Fibroblast of gingiva (primary cell): ENCODE results near the gene HPD.
A peak's percentile ranks its signal among the peaks of the same experiment; 100 is the strongest.
"Not testable (repeated sequence)": the region's sequence is repeated elsewhere in the genome, so short reads cannot be mapped to it uniquely, and the experiment has no call there.

Experiments used
- DNase-seq: peaks from one replicate; pipeline ENCODE4 v3.0.0-alpha.2; 2011; ENCODE audit warnings: low read depth

Gene HPD

GRCh38 chr12:121858662-121859572, at the start of gene HPD:
HPD (minus strand) TSS chr12:121858859; CDS start chr12:121858823, 36 bp downstream.
- DNase-seq = peak; percentile 91

DNA sequence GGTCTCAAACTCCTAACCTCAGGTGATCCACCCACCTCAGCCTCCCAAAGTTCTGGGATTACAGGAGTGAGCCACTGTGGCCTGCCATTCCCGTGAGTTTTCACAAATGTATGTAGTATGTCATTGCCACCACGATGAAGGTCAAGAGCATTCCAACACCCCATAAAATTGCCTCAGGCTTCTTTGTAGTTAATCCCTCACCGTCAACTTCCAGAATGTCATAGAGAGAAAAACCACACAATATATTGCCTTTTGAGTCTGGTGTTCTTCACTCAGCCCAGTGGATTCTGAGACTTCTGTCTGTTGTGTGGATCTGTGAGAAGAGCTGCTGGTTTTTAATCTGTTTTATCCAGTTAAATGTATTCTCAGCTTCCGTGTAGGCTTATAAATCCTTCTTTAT, 47.1 kb upstream of the HPD start:
- DNase-seq = no peak

DNA sequence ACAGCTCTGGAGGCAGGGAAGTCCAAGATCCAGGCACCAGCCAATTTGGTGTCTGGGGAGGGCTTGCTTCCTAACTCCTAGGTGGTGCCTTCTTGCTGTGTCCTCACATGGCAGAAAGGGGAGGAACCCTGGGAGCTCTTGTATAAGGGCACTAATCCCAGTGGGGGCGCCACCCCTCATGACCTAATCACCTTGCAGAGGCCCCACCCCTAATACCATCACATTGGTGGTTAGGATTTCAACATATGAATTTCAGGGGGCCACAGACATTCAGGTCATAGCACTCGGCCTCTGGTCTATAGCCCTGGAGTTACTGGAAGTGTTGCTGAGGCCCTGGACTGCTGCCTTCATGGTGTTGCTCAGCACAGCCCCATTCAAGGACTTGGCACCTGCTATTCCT, 44.5 kb upstream of the HPD start:
- peak; percentile 18 for DNase-seq

DNA sequence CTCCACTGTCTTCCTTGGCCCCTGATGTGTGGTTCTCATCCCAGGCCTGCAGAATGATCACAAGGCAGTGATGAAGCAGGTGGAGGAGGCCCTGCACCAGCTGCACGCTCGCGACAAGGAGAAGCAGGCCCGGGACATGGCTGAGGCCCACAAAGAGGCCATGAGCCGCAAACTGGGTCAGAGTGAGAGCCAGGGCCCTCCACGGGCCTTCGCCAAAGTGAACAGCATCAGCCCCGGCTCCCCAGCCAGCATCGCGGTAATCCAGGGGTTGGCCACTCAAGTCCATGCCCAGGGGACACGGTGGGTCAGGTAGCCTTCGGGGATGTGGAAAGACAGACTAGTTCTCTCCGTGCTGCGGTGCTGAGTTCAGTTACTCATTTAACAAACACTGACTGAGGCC, 40.9 kb upstream of the HPD start:
- no peak for DNase-seq

DNA sequence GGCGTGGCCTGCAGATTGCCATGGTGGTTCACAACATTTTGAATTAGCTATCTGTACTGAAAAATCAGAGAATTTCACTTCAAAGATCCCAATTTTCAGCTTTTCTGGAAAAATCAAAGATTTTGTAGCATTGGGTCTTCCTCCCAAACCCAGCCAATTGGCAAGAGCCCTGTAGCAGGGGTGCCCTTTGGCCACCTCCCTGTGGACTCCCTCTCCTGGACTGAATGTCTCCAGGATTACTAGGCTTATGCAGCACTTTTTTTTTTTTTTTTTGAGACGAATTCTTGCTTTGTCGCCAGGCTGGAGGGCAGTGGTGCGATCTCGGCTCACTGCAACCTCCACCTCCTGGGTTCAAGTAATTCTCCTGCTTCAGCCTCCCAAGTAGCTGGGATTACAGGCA, 39.6 kb upstream of the HPD start:
- no peak for DNase-seq

- DNase-seq = peak; percentile 24
Measured at GRCh38 chr12:121894633-121895032, 36.0 kb upstream of the HPD start.

GRCh38 chr12:121893961-121894460, 35.4 kb upstream of the HPD start:
- peak; percentile 50 for DNase-seq

DNA sequence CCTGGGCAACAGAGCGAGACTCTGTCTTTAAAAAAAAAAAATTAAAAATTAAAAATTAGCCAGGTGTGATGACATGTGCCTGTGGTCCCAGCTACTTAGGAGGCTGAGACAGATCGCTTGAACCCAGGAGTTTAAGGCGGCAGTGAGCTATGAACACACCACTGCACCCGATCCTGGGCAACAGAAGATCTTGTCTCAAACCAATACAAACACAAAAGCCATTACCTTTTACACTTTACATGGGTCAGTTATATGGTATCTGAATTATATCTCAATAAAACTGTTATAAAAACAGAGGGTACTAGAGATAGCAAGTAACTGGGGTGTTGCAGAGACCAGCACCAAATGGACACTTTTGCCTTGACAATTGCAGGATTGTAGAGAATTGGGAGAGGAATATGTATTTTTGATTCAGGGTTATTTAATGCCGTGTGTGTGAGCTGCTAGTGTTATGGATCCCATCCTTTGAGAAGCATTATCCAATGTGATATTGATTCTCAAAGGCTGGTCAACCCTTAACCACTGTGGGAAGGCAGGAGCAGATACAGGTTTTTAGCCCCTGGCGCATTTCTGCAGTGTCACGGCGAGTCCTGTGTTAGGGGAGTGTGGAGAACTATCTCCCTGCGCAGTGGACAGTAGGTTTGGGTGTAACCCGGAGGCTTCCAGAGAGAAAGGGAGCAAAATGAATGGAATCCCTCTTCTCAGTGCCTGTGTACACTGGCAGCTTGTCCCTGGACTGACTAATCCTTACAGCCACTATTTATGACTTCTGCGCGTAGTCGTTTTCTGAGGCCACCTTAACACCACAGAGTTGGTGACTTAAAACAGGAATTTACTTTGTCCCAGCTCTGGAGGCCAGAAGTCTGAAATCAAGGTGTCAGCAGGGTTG, 34.3 kb upstream of the HPD start:
- no peak for DNase-seq

- peak; percentile 48 for DNase-seq
Measured at GRCh38 chr12:121889661-121890060, 31.0 kb upstream of the HPD start.

DNA sequence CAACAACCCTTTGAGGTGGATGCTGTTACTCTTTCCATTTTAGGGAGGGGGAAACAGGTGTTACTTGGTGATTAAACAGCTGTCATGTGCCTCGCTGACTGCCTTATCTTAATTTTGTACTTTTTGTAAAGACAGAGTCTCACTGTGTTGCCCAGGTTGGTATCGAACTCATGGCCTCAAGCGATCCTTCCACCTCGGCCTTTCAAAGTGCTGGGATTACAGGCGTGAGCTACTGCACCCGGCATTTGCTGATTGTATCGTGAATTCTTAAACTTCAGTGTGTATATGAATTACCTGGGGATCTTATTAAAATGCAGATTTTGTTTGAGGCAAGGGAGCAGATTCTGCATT, 30.6 kb upstream of the HPD start:
- no peak for DNase-seq

- DNase-seq = peak; percentile 99
Measured at GRCh38 chr12:121888478-121889273, 30.0 kb upstream of the HPD start, which contains the start of gene PSMD9. PSMD9 (plus strand) TSS chr12:121888790; CDS start chr12:121888857, 67 bp downstream.

GRCh38 chr12:121888083-121888477, 29.4 kb upstream of the HPD start:
- no peak for DNase-seq

- not testable (repeated sequence) for DNase-seq
Measured at GRCh38 chr12:121885129-121885528, 26.5 kb upstream of the HPD start.

- no peak for DNase-seq
Measured at GRCh38 chr12:121883315-121883660, 24.6 kb upstream of the HPD start.

- not testable (repeated sequence) for DNase-seq
Measured at GRCh38 chr12:121876080-121876447, 17.4 kb upstream of the HPD start.

DNA sequence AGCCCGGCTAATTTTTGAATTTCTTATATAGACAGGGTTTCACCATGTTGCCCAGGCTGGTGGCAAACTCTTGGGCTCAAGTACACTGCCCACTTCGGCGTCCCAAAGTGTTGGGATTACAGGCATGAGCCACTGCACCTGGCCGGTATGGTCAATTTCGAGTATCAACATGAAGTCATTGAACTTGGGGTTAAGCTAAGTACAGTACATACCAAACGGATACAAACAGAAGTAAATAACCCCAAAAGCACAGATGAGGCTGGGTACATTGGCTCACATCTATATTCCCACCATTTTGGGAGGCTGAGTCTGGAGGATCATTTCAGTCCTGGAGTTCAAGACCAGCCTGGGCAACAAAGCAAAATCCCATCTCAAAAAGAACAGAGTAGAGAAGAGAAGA, 16.9 kb upstream of the HPD start:
- DNase-seq = no peak

- DNase-seq = no peak
Measured at GRCh38 chr12:121874071-121874470, 15.4 kb upstream of the HPD start.

- DNase-seq = no peak
Measured at GRCh38 chr12:121873216-121873569, 14.5 kb upstream of the HPD start.

GRCh38 chr12:121872546-121873215, 14.0 kb upstream of the HPD start:
- peak; percentile 93 for DNase-seq

DNA sequence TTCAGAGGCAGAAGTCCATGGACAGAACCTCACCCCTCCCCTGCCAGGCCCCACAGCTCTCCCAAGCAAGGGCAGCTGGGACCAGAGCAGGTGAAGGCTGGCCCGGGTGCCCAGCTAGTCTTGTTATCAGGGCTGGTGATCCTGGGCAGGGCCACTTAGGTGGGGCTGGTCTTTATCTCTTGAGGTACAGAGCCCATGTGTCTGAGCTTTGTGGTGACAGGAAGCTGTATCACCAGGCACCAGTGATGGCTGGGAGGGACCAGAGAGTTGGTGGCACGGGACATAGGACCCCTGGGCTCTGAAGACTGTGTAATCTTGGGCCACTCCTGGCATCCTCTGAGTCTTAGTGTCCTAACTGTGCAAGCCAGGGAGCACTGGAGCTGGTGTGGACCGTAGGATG, 12.8 kb upstream of the HPD start:
- no peak for DNase-seq

DNA sequence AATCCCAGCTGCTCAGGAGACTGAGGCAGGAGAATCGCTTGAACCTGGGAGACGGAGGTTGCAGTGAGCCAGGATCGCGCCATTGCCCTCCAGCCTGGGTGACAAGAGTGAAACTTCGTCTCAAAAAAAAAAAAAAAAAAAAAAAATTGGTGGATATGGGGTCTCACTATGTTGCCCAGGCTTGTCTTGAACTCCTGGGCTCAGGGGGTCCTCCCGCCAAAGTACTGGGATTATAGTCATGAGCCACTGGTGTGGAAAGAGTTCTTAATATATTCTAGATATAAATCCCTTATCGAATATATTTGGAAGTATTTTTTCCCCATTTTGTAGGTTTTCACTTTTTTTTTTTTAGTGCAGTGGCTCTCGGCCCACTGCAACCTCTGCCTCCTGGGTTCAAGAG, 10.6 kb upstream of the HPD start:
- not testable (repeated sequence) for DNase-seq

DNA sequence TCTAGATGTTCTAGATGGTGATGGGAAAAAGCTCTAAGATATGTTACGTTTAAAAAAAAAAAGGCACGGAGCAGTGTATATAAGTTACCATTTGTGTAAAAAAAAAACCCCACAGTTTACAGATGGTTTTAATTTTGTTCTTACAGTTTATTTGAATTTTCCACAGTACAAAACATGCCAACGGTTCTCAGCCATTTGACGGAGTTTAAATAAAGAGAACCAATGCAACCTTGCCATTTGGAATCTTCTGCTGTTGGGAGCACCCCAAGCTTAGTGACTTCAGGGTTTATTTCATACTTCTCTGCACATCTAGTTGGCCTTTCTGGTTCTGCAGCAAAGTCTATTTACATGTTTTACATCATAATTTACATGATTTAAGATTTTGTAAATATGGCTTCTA, 7.7 kb upstream of the HPD start:
- DNase-seq = peak; percentile 81
